Liver (tissue), 9 donors: ENCODE results near the gene DPY30. TPM values are rescaled to one million over a fixed set of nuclear protein-coding genes. Genes with fewer than 3 reads are reported as not detected.

ENCODE experiments used
- DNase-seq: peaks from one replicate; pipeline ENCODE4 v3.0.0-alpha.2; 2017; ENCODE audit warnings: low spot score
- H3K27ac ChIP-seq, 2 donors: one replicate each; pipeline ENCODE4 v1.7.0; 2013; ENCODE audit warnings: inconsistent platforms in 2 of 2, low read length in 2 of 2, control low read depth in 1 of 2, low read depth in 1 of 2, mild to moderate bottlenecking in 1 of 2
- H3K27me3 ChIP-seq, 4 donors: one replicate each; pipeline versions ENCODE4 v1.6.1 to v1.7.0; 2013; ENCODE audit warnings: low read length in 3 of 4, inconsistent platforms in 1 of 4, mild to moderate bottlenecking in 1 of 4, moderate library complexity in 1 of 4; ENCODE audit not compliant: control insufficient read depth in 4 of 4, insufficient read depth in 4 of 4
- H3K36me3 ChIP-seq, 4 donors: one replicate each; pipeline versions ENCODE4 v1.6.1 to v1.7.0; 2013; ENCODE audit warnings: low read length in 3 of 4, mild to moderate bottlenecking in 3 of 4, low read depth in 1 of 4, moderate library complexity in 1 of 4; ENCODE audit not compliant: control insufficient read depth in 4 of 4, insufficient read depth in 3 of 4
- H3K4me1 ChIP-seq, 4 donors: one replicate each; pipeline versions ENCODE4 v1.6.1 to v1.7.0; 2013; ENCODE audit warnings: low read length in 3 of 4, mild to moderate bottlenecking in 3 of 4, moderate library complexity in 1 of 4; ENCODE audit not compliant: control insufficient read depth in 4 of 4, insufficient read depth in 4 of 4
- H3K4me3 ChIP-seq, 3 donors: one replicate each; pipeline versions ENCODE4 v1.6.1 to v1.7.0; 2013; ENCODE audit warnings: low read length in 3 of 3, control low read depth in 1 of 3, low read depth in 1 of 3, mild to moderate bottlenecking in 1 of 3
- H3K9ac ChIP-seq, 2 donors: one replicate each; pipeline ENCODE4 v1.7.0; 2013; ENCODE audit warnings: low read length in 2 of 2, mild to moderate bottlenecking in 2 of 2, moderate library complexity in 2 of 2, control low read depth in 1 of 2, low read depth in 1 of 2
- H3K9me3 ChIP-seq, 4 donors: one replicate each; pipeline versions ENCODE4 v1.6.1 to v1.7.0; 2013; ENCODE audit warnings: low read length in 3 of 4; ENCODE audit not compliant: control insufficient read depth in 4 of 4
- ATF3 ChIP-seq: IDR thresholded peaks from 2 replicates; pipeline ENCODE4 v1.6.1; 2016; ENCODE audit warnings: antibody characterized with exemption
- CTCF ChIP-seq: fragments of 150-350 bp; IDR thresholded peaks from 2 replicates; pipeline ENCODE4 v1.5.1; 2017; ENCODE audit warnings: improper control_type of control experiment, low read depth, low read length; ENCODE audit not compliant: missing input control
- JUND ChIP-seq, 2 donors: IDR thresholded peaks; 2 replicates each; pipeline ENCODE4 v1.6.1; 2016; ENCODE audit warnings: antibody characterized with exemption in 2 of 2
- WGBS: extraction: QIAGEN DNeasy Blood & Tissue Kit; methylation state at CpG from one replicate; pipeline ENCODE4 v1.1.7; 2013; 5-methylcytosine and 5-hydroxymethylcytosine counted together
- polyA plus RNA-seq, 2 donors: library from polyadenylated mRNA; stranded (reverse) in 1 of 2; unstranded in 1 of 2; fragments of 200-250 nt in 1 of 2; fragments of >200 nt in 1 of 2; fragmentation: Nextera tagmentation in 1 of 2; extraction: Ambion mirVana in 1 of 2; gene quantifications; one replicate each; pipeline versions ENCODE4 v1.2.1 to v1.2.3, GENCODE V29; 2013 to 2015
- total RNA-seq, 2 donors: library from RNA; depleted of rRNA; stranded (reverse); fragments of >200 nt; gene quantifications; one replicate each; pipeline ENCODE4 v1.2.3, GENCODE V29; 2014
- donor health status: healthy.
- donor health status: healthy.
- donor health status: healthy.
- donor health status: healthy.
- donor health status: healthy.

The DPY30 gene
- total and polyA plus RNA-seq, 4 donors = 24.3 to 75.4 (median 34.5) TPM

- Histone ChIP-seq H3K4me1 (peaks cover 0 to 12% (median 5%) of the 10 kb centered on the region in 4 donors), H3K27me3 (no peaks in the 10 kb centered on the region), H3K4me3 (no peak overlapping the region), H3K9ac (no peak overlapping the region), H3K27ac (no peak overlapping the region), H3K36me3 (no peaks in the 10 kb centered on the region), H3K9me3 (no peaks in the 10 kb centered on the region)
- TF ChIP-seq ATF3 (no peak), JUND (IDR thresholded peaks at IDR 0.05) (no peak), CTCF (no peak)
- WGBS = 98% methylated on average over 6 of the region's 6 CpGs
- DNase-seq = no peak
Observed at GRCh38 chr2:31978436-31978835, 61.2 kb downstream of the DPY30 start.

Other genes with a start within 250 kb of the DPY30 start
- 10 to 100 TPM; 26.0 to 28.6 TPM for gene MEMO1, start 28.8 kb downstream of the DPY30 start, total RNA-seq
- gene MEMO1, start 28.8 kb downstream of the DPY30 start, polyA plus RNA-seq = 10 to 100 TPM; 22.4 to 32.9 TPM
- 10 to 100 TPM; 11.0 to 16.8 TPM for gene SPAST, start 23.8 kb upstream of the DPY30 start, total RNA-seq
- gene SPAST, start 23.8 kb upstream of the DPY30 start, polyA plus RNA-seq = 1 to 10 TPM; 3.2 to 4.3 TPM
- 10 to 100 TPM; 17.4 to 19.4 TPM for gene SLC30A6, start 126.1 kb upstream of the DPY30 start, total RNA-seq
- 1 to 10 TPM; 3.8 to 5.9 TPM for gene SLC30A6, start 126.1 kb upstream of the DPY30 start, polyA plus RNA-seq
- gene NLRC4, start 225.1 kb upstream of the DPY30 start, total RNA-seq = 1 to 10 TPM; 2.1 to 2.9 TPM
- gene NLRC4, start 225.1 kb upstream of the DPY30 start, polyA plus RNA-seq = under 1 TPM; 0.82 to 0.99 TPM
- gene YIPF4, start 238.1 kb upstream of the DPY30 start, total RNA-seq = 10 to 100 TPM; 12.0 to 16.8 TPM
- gene YIPF4, start 238.1 kb upstream of the DPY30 start, polyA plus RNA-seq = 10 to 100 TPM; 11.6 to 38.4 TPM